Thyroid gland (tissue), 4 donors: ENCODE results near the gene TNNI3. TPM values are rescaled to one million over a fixed set of nuclear protein-coding genes. Genes with fewer than 3 reads are reported as not detected.

ENCODE experiments used
- DNase-seq, 2 donors: peaks; one replicate each; pipeline ENCODE4 v3.0.0-alpha.2; 2019
- H3K27ac ChIP-seq, 3 donors: fragments of 200-600 bp; sonication (generic); 1 replicate in 2 of 3; 2 replicates in 1 of 3; pipeline ENCODE4 v1.5.1; 2016 to 2019; ENCODE audit warnings: mild to moderate bottlenecking in 1 of 3, moderate library complexity in 1 of 3
- H3K27me3 ChIP-seq: fragments of 200-600 bp; sonication (generic); one replicate; pipeline ENCODE4 v1.5.1; 2019
- H3K36me3 ChIP-seq, 2 donors: fragments of 200-600 bp; sonication (generic); one replicate each; pipeline ENCODE4 v1.5.1; 2016 to 2019
- H3K4me1 ChIP-seq, 2 donors: fragments of 200-600 bp; sonication (generic); one replicate each; pipeline ENCODE4 v1.5.1; 2017 to 2019
- H3K4me3 ChIP-seq, 3 donors: fragments of 200-600 bp; sonication (generic); replicated peaks in 1 of 3; 1 replicate in 2 of 3; 2 replicates in 1 of 3; pipeline ENCODE4 v1.5.1; 2016; ENCODE audit warnings: mild to moderate bottlenecking in 1 of 3
- H3K9me3 ChIP-seq: fragments of 200-600 bp; sonication (generic); one replicate; pipeline ENCODE4 v1.5.1; 2017
- CTCF ChIP-seq, 6 experiments: fragments of 200-600 bp in 3 of 6; fragments of 450-650 bp in 3 of 6; sonication (generic) in 3 of 6; IDR thresholded peaks; one replicate each; pipeline ENCODE4 v1.5.1; 2016 to 2019; ENCODE audit warnings: antibody characterized with exemption in 6 of 6, mild to moderate bottlenecking in 2 of 6, inconsistent platforms in 1 of 6, moderate library complexity in 1 of 6
- POLR2A ChIP-seq, 2 donors: fragments of 450-650 bp; IDR thresholded peaks; one replicate each; pipeline ENCODE4 v1.6.1; 2017; ENCODE audit warnings: antibody characterized with exemption in 2 of 2, mild to moderate bottlenecking in 2 of 2, moderate library complexity in 1 of 2
- WGBS, 2 donors: methylation state at CpG; one replicate each; pipeline ENCODE4 v1.1.5; 2017; 5-methylcytosine and 5-hydroxymethylcytosine counted together
- intact Hi-C: fragments of 100-400 bp; cut with DNase I; formaldehyde crosslinking; loops from one replicate; pipeline ENCODE4 v1.15.1; 2023
- total RNA-seq, 4 donors: library from RNA; depleted of rRNA; stranded (reverse); fragments of >200 nt; gene quantifications; one replicate each; pipeline ENCODE4 v1.2.3, GENCODE V29; 2016

TNNI3 gene
- total RNA-seq, 4 donors from 2014 or later: not detected

- Histone ChIP-seq H3K27ac (no peak overlapping the region), H3K9me3 (no peaks in the 10 kb centered on the region), H3K27me3 (peaks cover 9% of the 10 kb centered on the region), H3K4me1 (no peaks in the 10 kb centered on the region), H3K4me3 (no peak overlapping the region), H3K36me3 (no peaks in the 10 kb centered on the region)
- intact Hi-C loops: no loop called here
- DNase-seq: no peak
- WGBS, 2 donors: 27 to 44% methylated on average over 26 to 32 of the region's 61 CpGs
- no peak for TF ChIP-seq CTCF (IDR thresholded peaks at IDR 0.05)
- no peak for TF ChIP-seq POLR2A (IDR thresholded peaks at IDR 0.05)
Measured at GRCh38 chr19:55161571-55162322, 4.2 kb upstream of the TNNI3 start.

GRCh38 chr19:55160986-55161365, 3.4 kb upstream of the TNNI3 start:
- WGBS, 2 donors: 21 to 26% methylated on average over 27 to 28 of the region's 32 CpGs
- intact Hi-C loops: no loop called here
- no peak for TF ChIP-seq POLR2A (IDR thresholded peaks at IDR 0.05)
- no peak for TF ChIP-seq CTCF (IDR thresholded peaks at IDR 0.05)
- Histone ChIP-seq H3K9me3 (no peaks in the 10 kb centered on the region), H3K27ac (no peak overlapping the region), H3K4me3 (no peak overlapping the region), H3K4me1 (peaks cover 0 to 4% of the 10 kb centered on the region in 2 donors), H3K36me3 (no peaks in the 10 kb centered on the region), H3K27me3 (peaks cover 17% of the 10 kb centered on the region)
- DNase-seq: no peak

GRCh38 chr19:55160128-55160985, 2.8 kb upstream of the TNNI3 start:
- Histone ChIP-seq H3K36me3 (no peaks in the 10 kb centered on the region), H3K27ac (no peak overlapping the region), H3K9me3 (no peaks in the 10 kb centered on the region), H3K4me1 (peaks cover 0 to 6% of the 10 kb centered on the region in 2 donors), H3K27me3 (peaks cover 20% of the 10 kb centered on the region), H3K4me3 (no peak overlapping the region)
- intact Hi-C loops: no loop called here
- 8 to 19% methylated on average over 9 to 26 of the region's 33 CpGs for WGBS, 2 donors
- DNase-seq: peak; percentile 81 to 82
- TF ChIP-seq POLR2A (IDR thresholded peaks at IDR 0.05): no peak
- peak; percentile 55 to 84 (median 69) for TF ChIP-seq CTCF (IDR thresholded peaks at IDR 0.05)

- H3K36me3 ChIP-seq: no peaks in the 10 kb centered on the region
- WGBS, 2 donors: 78 to 81% methylated on average over 11 to 18 of the region's 18 CpGs
- H3K4me3 ChIP-seq: no peak overlapping the region
- H3K9me3 ChIP-seq: no peaks in the 10 kb centered on the region
- H3K4me1 ChIP-seq: peaks cover 0 to 6% of the 10 kb centered on the region in 2 donors
- peaks cover 20% of the 10 kb centered on the region for H3K27me3 ChIP-seq
- TF ChIP-seq CTCF (IDR thresholded peaks at IDR 0.05): no peak
- no peak for TF ChIP-seq POLR2A (IDR thresholded peaks at IDR 0.05)
- intact Hi-C loops: no loop called here
- H3K27ac ChIP-seq: no peak overlapping the region
- no peak for DNase-seq
Measured at GRCh38 chr19:55158848-55159749, 1.6 kb upstream of the TNNI3 start.
